ENCODE results near the gene GSTT4.
"Not testable (repeated sequence)": the region's sequence is repeated elsewhere in the genome, so short reads cannot be mapped to it uniquely, and the experiment has no call there.

GSTT4 gene

DNA sequence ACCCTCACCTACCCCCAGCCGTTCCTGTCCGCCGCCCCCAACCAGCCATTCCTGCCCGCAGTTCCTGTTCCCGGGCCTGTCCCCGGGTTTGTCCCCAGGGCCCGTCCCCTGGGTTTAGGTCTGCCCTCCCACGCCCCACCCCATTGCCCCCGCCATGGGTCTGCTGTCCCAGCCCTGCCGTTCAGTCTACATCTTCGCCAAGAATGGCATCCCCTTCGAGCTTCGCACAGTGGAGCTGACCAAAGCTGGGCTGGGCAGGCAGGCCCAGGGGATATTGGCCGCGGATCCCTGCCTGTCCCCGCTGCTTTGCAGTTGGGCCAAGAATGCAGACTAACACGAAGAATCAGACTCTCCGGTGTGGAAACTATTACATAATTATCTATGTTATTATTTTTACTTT lies 55.5 kb downstream of the GSTT4 start:
- not testable (repeated sequence) for DNase-seq
